H1 (cell line): ENCODE data around the gene THEM5. TPM values are rescaled to one million over a fixed set of nuclear protein-coding genes. Genes with fewer than 3 reads are reported as not detected.

ENCODE experiments used
- EGR1 ChIP-seq: IDR thresholded peaks from 2 replicates; pipeline ENCODE4 v1.6.1; 2011; ENCODE audit warnings: low read depth, low read length, borderline replicate concordance
- KDM5A ChIP-seq: fragments of 200-600 bp; IDR thresholded peaks from 2 replicates; pipeline ENCODE4 v1.7.1; 2012; ENCODE audit warnings: mild to moderate bottlenecking, low read length, inconsistent platforms, mixed read lengths
- polyA plus RNA-seq, 7 experiments: library from polyadenylated mRNA; depleted of rRNA in 3 of 7; stranded (reverse) in 5 of 7; unstranded in 2 of 7; fragments of >200 nt in 5 of 7; fragments of 200-250 nt in 2 of 7; gene quantifications; 1 replicate in 5 of 7; 2 replicates in 1 of 7; 4 replicates in 1 of 7; pipeline versions ENCODE4 v1.2.1 to v1.2.3, GENCODE V29; 2011 to 2013; ENCODE audit warnings: missing spikeins in 2 of 7, mixed read lengths in 2 of 7
- total RNA-seq: library from RNA; stranded (reverse); fragmentation: NEBNext Ultra II Directional; extraction: Animal tissue kit (Norgen Biotek cat#: 25700); gene quantifications from 2 replicates; pipeline ENCODE4 v1.2.1, GENCODE V29; 2021
- TF ChIP-seq, protein P1 (sequence below): IDR thresholded peaks from 2 replicates; pipeline ENCODE4 v1.6.1; 2011; ENCODE audit warnings: low read length, improper control_type of control experiment

Gene THEM5
- total and polyA plus RNA-seq, 2 of the 8 experiments (the other 6 are each of a cell fraction or from before 2014, with no cell fraction given) = not detected

DNA sequence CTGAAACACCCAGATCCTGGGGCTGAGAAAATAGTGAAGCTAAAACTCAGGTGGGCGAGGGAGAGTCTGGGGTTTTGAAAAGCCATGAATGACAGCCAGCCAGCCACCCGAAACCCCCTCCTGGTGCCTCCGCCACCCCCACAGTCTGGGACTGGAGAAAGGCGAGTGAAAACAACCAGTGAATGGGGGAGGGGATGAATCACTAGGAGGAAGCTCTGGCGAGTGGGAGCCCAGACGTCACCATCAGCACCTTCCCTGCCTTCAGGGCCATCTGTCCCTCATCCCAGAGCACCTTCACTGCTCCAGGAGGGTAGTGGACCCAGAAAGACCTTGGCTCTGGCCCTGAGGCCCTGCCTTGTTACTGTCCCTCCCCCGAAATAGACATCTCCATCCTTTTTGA lies 31.1 kb downstream of the THEM5 start (continued):
- TF ChIP-seq, protein P1, sequence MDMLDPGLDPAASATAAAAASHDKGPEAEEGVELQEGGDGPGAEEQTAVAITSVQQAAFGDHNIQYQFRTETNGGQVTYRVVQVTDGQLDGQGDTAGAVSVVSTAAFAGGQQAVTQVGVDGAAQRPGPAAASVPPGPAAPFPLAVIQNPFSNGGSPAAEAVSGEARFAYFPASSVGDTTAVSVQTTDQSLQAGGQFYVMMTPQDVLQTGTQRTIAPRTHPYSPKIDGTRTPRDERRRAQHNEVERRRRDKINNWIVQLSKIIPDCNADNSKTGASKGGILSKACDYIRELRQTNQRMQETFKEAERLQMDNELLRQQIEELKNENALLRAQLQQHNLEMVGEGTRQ = no peak
- TF ChIP-seq KDM5A (no peak), EGR1 (no peak)
